GM23338 (cell line): Measurements from ENCODE around the gene SYVN1.

Experiments
- CREB1 ChIP-seq: fragments of 250-450 bp; sonication (Bioruptor Pico); IDR thresholded peaks from 2 replicates; pipeline ENCODE4 v1.5.0; 2020; ENCODE audit warnings: low read depth, mild to moderate bottlenecking, moderate library complexity
- EZH2 ChIP-seq: fragments of 200-600 bp; sonication (generic); IDR thresholded peaks from one replicate; pipeline ENCODE4 v1.8.0; 2017; ENCODE audit warnings: antibody characterized with exemption, mild to moderate bottlenecking, low read depth; ENCODE audit not compliant: unreplicated experiment
- EZH2phosphoT487 ChIP-seq: fragments of 200-600 bp; sonication (generic); IDR thresholded peaks from one replicate; pipeline ENCODE4 v1.8.1; 2018; ENCODE audit warnings: antibody characterized with exemption; ENCODE audit not compliant: unreplicated experiment
- TF ChIP-seq, protein P1 (sequence below), 2 experiments: fragments of 200-600 bp in 1 of 2; sonication (generic) in 1 of 2; conservative IDR thresholded peaks; 2 replicates each; pipeline versions ENCODE4 v1.5.1 to v1.6.1; 2016 to 2017; ENCODE audit warnings: antibody characterized with exemption in 2 of 2, low read depth in 2 of 2, mild to moderate bottlenecking in 2 of 2, moderate library complexity in 1 of 2

DNA sequence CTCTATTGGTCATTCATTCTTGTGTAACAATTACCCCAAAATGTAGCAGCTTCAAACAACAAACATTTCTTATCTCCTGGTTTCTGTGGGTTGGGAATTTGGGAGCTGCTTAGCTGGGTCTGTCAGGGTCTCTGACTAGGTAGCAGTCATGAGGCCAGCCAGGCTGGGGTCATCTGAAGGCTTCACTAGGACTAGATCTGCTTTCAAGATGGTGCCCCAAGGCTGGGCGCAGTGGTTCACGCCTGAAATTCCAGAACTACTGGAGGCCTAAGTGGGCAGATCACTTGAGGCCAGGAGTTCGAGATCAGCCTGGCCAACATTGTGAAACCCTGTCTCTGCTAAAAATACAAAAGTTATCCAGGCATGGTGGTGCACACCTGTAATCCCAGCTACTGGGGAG lies 22.6 kb upstream of the SYVN1 start:
- TF ChIP-seq, protein P1, sequence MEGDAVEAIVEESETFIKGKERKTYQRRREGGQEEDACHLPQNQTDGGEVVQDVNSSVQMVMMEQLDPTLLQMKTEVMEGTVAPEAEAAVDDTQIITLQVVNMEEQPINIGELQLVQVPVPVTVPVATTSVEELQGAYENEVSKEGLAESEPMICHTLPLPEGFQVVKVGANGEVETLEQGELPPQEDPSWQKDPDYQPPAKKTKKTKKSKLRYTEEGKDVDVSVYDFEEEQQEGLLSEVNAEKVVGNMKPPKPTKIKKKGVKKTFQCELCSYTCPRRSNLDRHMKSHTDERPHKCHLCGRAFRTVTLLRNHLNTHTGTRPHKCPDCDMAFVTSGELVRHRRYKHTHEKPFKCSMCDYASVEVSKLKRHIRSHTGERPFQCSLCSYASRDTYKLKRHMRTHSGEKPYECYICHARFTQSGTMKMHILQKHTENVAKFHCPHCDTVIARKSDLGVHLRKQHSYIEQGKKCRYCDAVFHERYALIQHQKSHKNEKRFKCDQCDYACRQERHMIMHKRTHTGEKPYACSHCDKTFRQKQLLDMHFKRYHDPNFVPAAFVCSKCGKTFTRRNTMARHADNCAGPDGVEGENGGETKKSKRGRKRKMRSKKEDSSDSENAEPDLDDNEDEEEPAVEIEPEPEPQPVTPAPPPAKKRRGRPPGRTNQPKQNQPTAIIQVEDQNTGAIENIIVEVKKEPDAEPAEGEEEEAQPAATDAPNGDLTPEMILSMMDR (conservative IDR thresholded peaks at IDR 0.05; ENCODE audit: low read depth in 2 of 2) = no peak
- no peak for TF ChIP-seq EZH2
- TF ChIP-seq EZH2phosphoT487 = no peak
- no peak for TF ChIP-seq CREB1
